Lung (tissue), 12 donors: ENCODE data around the gene TTC39C. TPM values are rescaled to one million over a fixed set of nuclear protein-coding genes. Genes with fewer than 3 reads are reported as not detected.
"Not testable (repeated sequence)": the region's sequence is repeated elsewhere in the genome, so short reads cannot be mapped to it uniquely, and the experiment has no call there.

Source experiments
- ATAC-seq: fragments of 200-7000 bp; cut with Tn5 transposase; one replicate; pipeline ENCODE4 v1.9.1; 2020; ENCODE audit warnings: moderate number of reproducible peaks; ENCODE audit not compliant: insufficient read depth, low FRiP score
- DNase-seq, 3 donors: peaks; one replicate each; pipeline ENCODE4 v3.0.0-alpha.2; 2013 to 2017
- H3K27ac ChIP-seq, 2 donors: one replicate each; pipeline ENCODE4 v1.5.1; 2013; ENCODE audit warnings: mild to moderate bottlenecking in 2 of 2, moderate library complexity in 2 of 2, control low read depth in 1 of 2, inconsistent platforms in 1 of 2, low read depth in 1 of 2, low read length in 1 of 2
- H3K27me3 ChIP-seq, 3 donors: one replicate each; pipeline ENCODE4 v1.5.1; 2013; ENCODE audit warnings: low read length in 2 of 3; ENCODE audit not compliant: control insufficient read depth in 3 of 3, insufficient read depth in 3 of 3
- H3K36me3 ChIP-seq, 4 donors: one replicate each; pipeline ENCODE4 v1.5.1; 2013; ENCODE audit warnings: low read length in 4 of 4, mild to moderate bottlenecking in 1 of 4, moderate library complexity in 1 of 4; ENCODE audit not compliant: control insufficient read depth in 4 of 4, insufficient read depth in 4 of 4
- H3K4me1 ChIP-seq, 5 donors: one replicate each; pipeline ENCODE4 v1.5.1; 2013; ENCODE audit warnings: low read length in 5 of 5, mild to moderate bottlenecking in 2 of 5, moderate library complexity in 1 of 5; ENCODE audit not compliant: control insufficient read depth in 5 of 5, insufficient read depth in 5 of 5
- H3K4me3 ChIP-seq: one replicate; pipeline ENCODE4 v1.5.1; 2013; ENCODE audit warnings: mild to moderate bottlenecking, control low read depth, moderate library complexity
- H3K9ac ChIP-seq, 2 donors: one replicate each; pipeline ENCODE4 v1.5.1; 2013; ENCODE audit warnings: low read length in 2 of 2, control low read depth in 1 of 2; ENCODE audit not compliant: insufficient read depth in 1 of 2
- H3K9me3 ChIP-seq, 4 donors: one replicate each; pipeline ENCODE4 v1.5.1; 2013; ENCODE audit warnings: low read length in 3 of 4, mild to moderate bottlenecking in 1 of 4, moderate library complexity in 1 of 4; ENCODE audit not compliant: control insufficient read depth in 4 of 4, insufficient read depth in 3 of 4
- CTCF ChIP-seq: IDR thresholded peaks from 2 replicates; pipeline ENCODE4 v1.5.1; 2012; ENCODE audit warnings: mild to moderate bottlenecking; ENCODE audit errors: control extremely low read depth, extremely low read depth
- WGBS, 2 donors: extraction: QIAGEN DNeasy Blood & Tissue Kit; methylation state at CpG; one replicate each; pipeline ENCODE4 v1.1.7; 2013; 5-methylcytosine and 5-hydroxymethylcytosine counted together
- polyA plus RNA-seq, 2 donors: library from polyadenylated mRNA; stranded (reverse); fragments of 200-250 nt; gene quantifications; one replicate each; pipeline ENCODE4 v1.2.1, GENCODE V29; 2013
- total RNA-seq, 2 donors: library from RNA; depleted of rRNA in 1 of 2; stranded (reverse); fragments of >200 nt in 1 of 2; gene quantifications; one replicate each; pipeline ENCODE4 v1.2.1, GENCODE V29; 2014 to 2021
- donor health status: control.
- donor health status: control.
- donor health status: Bipolar disorder and iron deficiency.
- donor health status: healthy.
- donor health status: DM: yes; HTN: yes; CAD: no.

Gene TTC39C
- total and polyA plus RNA-seq, 4 donors: 6.0 to 33.5 (median 19.3) TPM

DNA sequence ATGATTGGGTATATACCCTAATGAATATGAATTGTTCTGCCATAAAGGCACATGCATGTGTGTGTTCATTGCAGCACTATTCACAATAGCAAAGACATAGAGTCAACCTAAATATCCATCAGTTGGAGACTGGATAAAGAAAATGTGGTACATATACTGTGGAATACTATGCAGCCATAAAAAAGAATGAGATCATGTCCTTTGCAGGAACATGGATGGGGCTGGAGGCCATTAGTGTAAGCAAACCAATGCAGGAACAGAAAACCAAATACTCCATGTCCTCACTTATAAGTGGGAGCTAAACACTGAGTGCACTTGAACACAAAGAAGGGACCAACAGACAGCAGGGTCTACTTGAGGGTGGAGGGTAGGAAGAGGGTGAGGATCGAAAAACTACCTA, 43.2 kb downstream of the TTC39C start:
- WGBS, 2 donors: 91 to 94% methylated on average over 1 of the region's 1 CpG

GRCh38 chr18:24059385-24059784, 44.8 kb downstream of the TTC39C start:
- DNase-seq, H3K4me3 ChIP-seq, H3K9ac ChIP-seq, H3K27ac ChIP-seq, H3K36me3 ChIP-seq, ATAC-seq, H3K27me3 ChIP-seq, H3K9me3 ChIP-seq: not testable (repeated sequence)
- peaks cover 0 to 18% (median 0%) of the 10 kb centered on the region in 5 donors for H3K4me1 ChIP-seq
- 96 to 97% methylated on average over 4 of the region's 4 CpGs for WGBS, 2 donors

More for the DNA sequence above, 43.2 kb downstream of the TTC39C start:
- Histone ChIP-seq H3K27me3 (no peaks in the 10 kb centered on the region), H3K27ac (no peak overlapping the region), H3K4me3 (no peak overlapping the region), H3K9ac (no peak overlapping the region), H3K36me3 (peaks cover 0 to 1% (median 0%) of the 10 kb centered on the region in 4 donors), H3K9me3 (no peaks in the 10 kb centered on the region), H3K4me1 (peaks cover 0 to 23% (median 0%) of the 10 kb centered on the region in 5 donors)
- TF ChIP-seq CTCF: no peak
- DNase-seq (no peak), ATAC-seq (no peak)

DNA sequence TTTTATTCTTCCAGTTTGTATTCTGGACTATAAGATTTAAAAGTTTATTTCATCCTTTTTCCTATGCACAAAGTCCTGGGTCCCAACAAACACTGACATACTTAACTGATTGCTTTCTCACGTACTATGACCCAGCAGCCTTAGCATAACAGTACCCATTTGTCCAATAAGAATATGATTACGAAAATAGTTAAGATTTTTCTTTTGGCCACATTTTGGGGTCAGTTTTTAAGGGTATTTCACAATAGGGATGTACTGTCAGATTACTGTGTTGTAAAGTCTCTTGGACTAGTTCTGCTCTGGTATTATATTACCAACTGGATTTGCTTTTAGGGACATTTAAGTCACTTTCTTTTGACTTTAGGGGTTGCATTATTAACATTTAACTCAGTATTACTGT, 46.1 kb downstream of the TTC39C start:
- TF ChIP-seq CTCF: no peak
- Histone ChIP-seq H3K36me3 (peaks cover 0 to 1% (median 0%) of the 10 kb centered on the region in 4 donors), H3K4me3 (no peak overlapping the region), H3K27me3 (no peaks in the 10 kb centered on the region), H3K9ac (no peak overlapping the region), H3K4me1 (peaks cover 0 to 9% (median 0%) of the 10 kb centered on the region in 5 donors), H3K9me3 (no peaks in the 10 kb centered on the region), H3K27ac (no peak overlapping the region)
- no peak for ATAC-seq
- DNase-seq: peak in 2 of 3 donors; percentile 64 to 86
- WGBS, 2 donors: 57 to 78% methylated on average over 2 of the region's 2 CpGs

DNA sequence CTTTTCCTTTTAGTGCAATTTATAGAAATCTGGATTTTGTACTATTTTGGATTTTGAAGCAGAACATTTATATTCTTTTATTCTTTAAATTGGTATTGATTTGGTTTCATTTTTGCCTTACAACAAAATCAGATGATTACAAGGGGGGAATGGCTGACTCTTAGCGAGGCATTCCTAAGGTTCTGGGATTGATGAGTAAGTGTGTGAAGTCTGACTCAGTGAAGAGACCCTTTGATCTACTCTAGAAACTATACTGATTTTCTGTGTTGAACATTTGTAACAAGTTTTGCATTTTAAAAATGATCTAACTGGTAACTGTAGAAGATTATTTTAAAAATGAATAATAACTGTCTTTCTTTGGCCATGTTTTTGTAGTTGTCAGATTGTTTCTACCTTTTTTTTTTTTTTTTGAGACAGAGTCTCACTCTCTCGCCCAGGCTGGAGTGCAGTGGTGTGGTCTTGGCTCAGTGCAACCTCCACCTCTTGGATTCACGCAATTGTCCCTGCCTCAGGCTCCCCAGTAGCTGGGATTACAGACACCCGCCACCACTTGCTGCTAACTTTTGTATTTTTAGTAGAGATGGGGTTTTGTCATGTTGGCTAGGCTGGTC, 48.7 kb downstream of the TTC39C start:
- no peak overlapping the region for H3K27ac ChIP-seq
- H3K9ac ChIP-seq: no peak overlapping the region
- H3K36me3 ChIP-seq: peaks cover 0 to 5% (median 3%) of the 10 kb centered on the region in 4 donors
- no peak overlapping the region for H3K4me3 ChIP-seq
- no peaks in the 10 kb centered on the region for H3K27me3 ChIP-seq
- 80 to 92% methylated on average over 4 of the region's 4 CpGs for WGBS, 2 donors
- DNase-seq (no peak), ATAC-seq (no peak)
- no peak for TF ChIP-seq CTCF
- H3K9me3 ChIP-seq: no peaks in the 10 kb centered on the region
- H3K4me1 ChIP-seq: peaks cover 0 to 1% (median 0%) of the 10 kb centered on the region in 5 donors
